Ammon's horn (tissue), 1 donor: Measurements from ENCODE around the gene CCL14.
"Not testable (repeated sequence)": the region's sequence is repeated elsewhere in the genome, so short reads cannot be mapped to it uniquely, and the experiment has no call there.

ENCODE experiments used
- DNase-seq: peaks from one replicate; pipeline ENCODE4 v3.0.0-alpha.2; 2016; ENCODE audit warnings: low spot score

Gene CCL14

GRCh38 chr17:35942588-35943186 lies 43.8 kb downstream of the CCL14 start:
- DNase-seq = no peak

GRCh38 chr17:35938492-35938891 lies 48.0 kb downstream of the CCL14 start:
- DNase-seq = not testable (repeated sequence)

- DNase-seq = no peak
Observed at GRCh38 chr17:35936063-35936462, 50.5 kb downstream of the CCL14 start.

GRCh38 chr17:35934760-35935159 lies 51.8 kb downstream of the CCL14 start:
- DNase-seq = no peak
